HG02759 (cell line): ENCODE measurements around the gene S100A2.
A peak's percentile ranks its signal among the peaks of the same experiment; 100 is the strongest.

Source experiments
- ATAC-seq: cut with Tn5 transposase; IDR thresholded peaks from one replicate; pipeline ENCODE4 v1.9.1; 2021; ENCODE audit warnings: mild to moderate bottlenecking, moderate library complexity; ENCODE audit not compliant: unreplicated experiment

The S100A2 gene

GRCh38 chr1:153565529-153566374 lies at the start of gene S100A2:
TSS of gene S100A2 (minus strand) at chr1:153565844. CDS start at chr1:153563877, 1,967 bp downstream.
- peak; percentile 64 for ATAC-seq

GRCh38 chr1:153615406-153615805 lies 49.8 kb upstream of the S100A2 start:
- ATAC-seq: no peak

- ATAC-seq: no peak
Measured at GRCh38 chr1:153614906-153615305, 49.3 kb upstream of the S100A2 start.

- no peak for ATAC-seq
Measured at GRCh38 chr1:153614189-153614900, 48.7 kb upstream of the S100A2 start.

- no peak for ATAC-seq
Measured at GRCh38 chr1:153613406-153613805, 47.8 kb upstream of the S100A2 start.

GRCh38 chr1:153612755-153613331 lies 47.2 kb upstream of the S100A2 start, which contains the start of gene S100A16:
TSS of gene S100A16 (minus strand) at chr1:153613137. CDS start at chr1:153608151, 4,986 bp downstream.
- no peak for ATAC-seq

GRCh38 chr1:153612111-153612754 lies 46.6 kb upstream of the S100A2 start:
- ATAC-seq: no peak

- ATAC-seq: no peak
Measured at GRCh38 chr1:153611356-153611755, 45.7 kb upstream of the S100A2 start.

- no peak for ATAC-seq
Measured at GRCh38 chr1:153610811-153611301, 45.2 kb upstream of the S100A2 start.

GRCh38 chr1:153610334-153610733 lies 44.7 kb upstream of the S100A2 start:
- ATAC-seq: no peak

- no peak for ATAC-seq
Measured at GRCh38 chr1:153609585-153609907, 43.9 kb upstream of the S100A2 start.

GRCh38 chr1:153608742-153609584 lies 43.3 kb upstream of the S100A2 start:
- no peak for ATAC-seq

GRCh38 chr1:153608089-153608682 lies 42.5 kb upstream of the S100A2 start:
- ATAC-seq: no peak

- no peak for ATAC-seq
Measured at GRCh38 chr1:153607381-153607780, 41.7 kb upstream of the S100A2 start.

GRCh38 chr1:153606194-153606593 lies 40.5 kb upstream of the S100A2 start:
- ATAC-seq: no peak

- no peak for ATAC-seq
Measured at GRCh38 chr1:153602749-153603148, 37.1 kb upstream of the S100A2 start.

GRCh38 chr1:153599847-153600246 lies 34.2 kb upstream of the S100A2 start:
- ATAC-seq: no peak

- ATAC-seq: peak; percentile 97
Measured at GRCh38 chr1:153598309-153599172, 32.9 kb upstream of the S100A2 start.

GRCh38 chr1:153597206-153597605 lies 31.6 kb upstream of the S100A2 start:
- no peak for ATAC-seq
